ENCODE results near the gene KRTAP2-1. TPM values are rescaled to one million over a fixed set of nuclear protein-coding genes. Genes with fewer than 3 reads are reported as not detected.
"Not testable (repeated sequence)": the region's sequence is repeated elsewhere in the genome, so short reads cannot be mapped to it uniquely, and the experiment has no call there.

KRTAP2-1 gene
- total RNA-seq, 1 donor from 2014 or later = not detected

DNA sequence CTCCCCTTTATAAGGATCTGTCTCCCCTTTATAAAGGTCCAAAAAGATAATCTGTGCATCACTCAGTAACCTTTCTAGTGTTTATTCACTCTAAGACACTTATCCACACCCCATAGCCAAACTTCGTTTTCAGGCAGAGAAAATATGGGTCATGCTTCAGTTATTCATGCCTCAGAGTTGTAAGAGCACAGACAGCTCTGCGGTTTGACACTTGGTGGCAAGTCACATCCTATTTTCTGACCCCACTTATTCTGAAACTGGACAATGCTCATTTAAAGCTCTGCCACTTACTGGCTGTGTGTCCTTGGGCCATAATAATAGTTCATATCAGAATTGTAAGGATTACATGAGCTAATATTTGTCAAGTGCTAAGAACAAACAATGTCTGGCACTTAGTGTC, 2.0 kb upstream of the KRTAP2-1 start:
- Mint-ChIP-seq H3K4me3 (ENCODE audit: unreplicated experiment) (no peak overlapping the region), H3K4me1 (ENCODE audit: low read depth) (peaks cover 23% of the 10 kb centered on the region), H3K36me3 (ENCODE audit: low read depth) (peaks cover 2% of the 10 kb centered on the region), H3K27ac (ENCODE audit: unreplicated experiment) (peak overlapping the region; percentile 60), H3K9me3 (ENCODE audit: low read depth) (peaks cover 6% of the 10 kb centered on the region), H3K27me3 (ENCODE audit: low read depth) (no peaks in the 10 kb centered on the region)
- TF ChIP-seq CTCF (IDR thresholded peaks at IDR 0.05) = no peak
- no peak for DNase-seq (ENCODE audit: low spot score)

- TF ChIP-seq CTCF (IDR thresholded peaks at IDR 0.05) = no peak
- H3K9me3 Mint-ChIP-seq (ENCODE audit: low read depth) = peaks cover 7% of the 10 kb centered on the region
- H3K27me3 Mint-ChIP-seq (ENCODE audit: low read depth) = no peaks in the 10 kb centered on the region
- peaks cover 23% of the 10 kb centered on the region for H3K4me1 Mint-ChIP-seq (ENCODE audit: low read depth)
- no peaks in the 10 kb centered on the region for H3K36me3 Mint-ChIP-seq (ENCODE audit: low read depth)
- DNase-seq (ENCODE audit: low spot score) = no peak
- H3K27ac Mint-ChIP-seq (ENCODE audit: unreplicated experiment) = peak overlapping the region; percentile 60
- H3K4me3 Mint-ChIP-seq (ENCODE audit: unreplicated experiment) = peak overlapping the region; percentile 9
Observed at GRCh38 chr17:41048441-41048840, 1.3 kb upstream of the KRTAP2-1 start.

DNA sequence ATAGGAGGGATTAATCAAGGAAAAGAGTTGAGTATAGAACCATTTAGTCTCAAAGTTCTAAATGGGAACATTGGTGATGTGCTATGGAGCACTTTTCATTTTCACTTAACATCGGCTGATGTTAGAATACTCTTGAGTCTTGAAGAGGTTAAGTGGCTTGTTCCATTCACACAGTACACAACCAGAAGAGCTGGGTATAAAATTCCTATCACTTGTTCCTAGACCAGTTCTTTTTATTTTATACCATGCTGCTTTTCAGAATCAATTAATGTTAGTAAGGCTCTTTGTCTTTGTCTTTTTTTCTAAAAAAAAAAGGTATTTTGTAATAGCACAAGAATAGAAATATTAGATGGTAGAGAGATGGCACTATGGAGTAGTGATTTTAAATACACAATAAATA, 4.2 kb downstream of the KRTAP2-1 start:
- H3K4me3 Mint-ChIP-seq (ENCODE audit: unreplicated experiment) = no peak overlapping the region
- H3K9me3 Mint-ChIP-seq (ENCODE audit: low read depth) = peaks cover 9% of the 10 kb centered on the region
- peaks cover 7% of the 10 kb centered on the region for H3K4me1 Mint-ChIP-seq (ENCODE audit: low read depth)
- TF ChIP-seq CTCF (IDR thresholded peaks at IDR 0.05) = no peak
- H3K27me3 Mint-ChIP-seq (ENCODE audit: low read depth) = no peaks in the 10 kb centered on the region
- DNase-seq (ENCODE audit: low spot score) = no peak
- H3K27ac Mint-ChIP-seq (ENCODE audit: unreplicated experiment) = no peak overlapping the region
- peaks cover 1% of the 10 kb centered on the region for H3K36me3 Mint-ChIP-seq (ENCODE audit: low read depth)

GRCh38 chr17:41040783-41041571, 6.1 kb downstream of the KRTAP2-1 start, which contains the start of gene KRTAP1-1:
Gene KRTAP1-1, minus strand, starts transcription at chr17:41041450. Its CDS starts 53 bp downstream, at chr17:41041397.
- H3K27me3 Mint-ChIP-seq (ENCODE audit: low read depth); DNase-seq (ENCODE audit: low spot score); H3K9me3 Mint-ChIP-seq (ENCODE audit: low read depth); H3K27ac Mint-ChIP-seq (ENCODE audit: unreplicated experiment); H3K4me1 Mint-ChIP-seq (ENCODE audit: low read depth); H3K4me3 Mint-ChIP-seq (ENCODE audit: unreplicated experiment); H3K36me3 Mint-ChIP-seq (ENCODE audit: low read depth): not testable (repeated sequence)
- TF ChIP-seq CTCF (IDR thresholded peaks at IDR 0.05) = peak; percentile 28

DNA sequence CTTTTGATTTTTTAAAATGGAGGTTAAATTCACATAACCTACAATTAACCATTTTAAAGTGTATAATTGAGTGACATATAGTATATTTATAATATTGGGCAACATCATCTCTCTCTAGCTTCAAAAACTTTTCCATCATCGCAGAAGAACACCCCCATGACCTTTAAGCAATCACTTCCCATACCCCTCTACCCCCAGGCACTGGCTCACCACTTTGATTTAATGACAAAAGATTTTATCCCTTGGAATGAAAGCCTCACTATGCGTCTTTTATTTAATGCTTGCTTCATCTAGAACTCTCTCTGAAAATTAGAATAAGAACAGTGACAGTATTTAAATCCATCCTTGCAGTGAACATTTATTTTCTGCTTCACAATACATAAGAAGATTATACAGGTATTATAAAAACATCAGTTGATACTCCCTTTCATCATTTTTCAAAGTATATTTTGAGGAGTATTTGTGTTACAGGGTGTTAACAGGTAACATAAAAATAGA, 9.2 kb downstream of the KRTAP2-1 start:
- Mint-ChIP-seq H3K4me3 (ENCODE audit: unreplicated experiment) (no peak overlapping the region), H3K36me3 (ENCODE audit: low read depth) (peaks cover 1% of the 10 kb centered on the region), H3K9me3 (ENCODE audit: low read depth) (peaks cover 3% of the 10 kb centered on the region), H3K27me3 (ENCODE audit: low read depth) (no peaks in the 10 kb centered on the region), H3K27ac (ENCODE audit: unreplicated experiment) (no peak overlapping the region), H3K4me1 (ENCODE audit: low read depth) (no peaks in the 10 kb centered on the region)
- no peak for TF ChIP-seq CTCF (IDR thresholded peaks at IDR 0.05)
- no peak for DNase-seq (ENCODE audit: low spot score)

- H3K9me3 Mint-ChIP-seq (ENCODE audit: low read depth); H3K4me3 Mint-ChIP-seq (ENCODE audit: unreplicated experiment); H3K36me3 Mint-ChIP-seq (ENCODE audit: low read depth); H3K4me1 Mint-ChIP-seq (ENCODE audit: low read depth); DNase-seq (ENCODE audit: low spot score); H3K27me3 Mint-ChIP-seq (ENCODE audit: low read depth); H3K27ac Mint-ChIP-seq (ENCODE audit: unreplicated experiment): not testable (repeated sequence)
Observed at GRCh38 chr17:41034346-41034935, 12.7 kb downstream of the KRTAP2-1 start, which contains the start of gene KRTAP1-3. Gene KRTAP1-3, minus strand, starts transcription at chr17:41034874. Its CDS starts 53 bp downstream, at chr17:41034821.
